NCI-H345 treated with DMSO at 0.1 percent for 48 hours (cell line): ENCODE measurements around the gene KPNA6.

Experiments used
- DNase-seq: peaks from one replicate; lab custom pipeline; 2025; ENCODE audit not compliant: unreplicated experiment; lab: John Stamatoyannopoulos, UW

Gene KPNA6

GRCh38 chr1:32215629-32216480 lies 108.0 kb downstream of the KPNA6 start:
- peak; percentile 18 for DNase-seq

GRCh38 chr1:32216566-32216965 lies 108.7 kb downstream of the KPNA6 start:
- no peak for DNase-seq

GRCh38 chr1:32219022-32219421 lies 111.2 kb downstream of the KPNA6 start:
- DNase-seq: no peak

- no peak for DNase-seq
Observed at GRCh38 chr1:32220746-32221580, 113.1 kb downstream of the KPNA6 start.

GRCh38 chr1:32221581-32221979 lies 113.7 kb downstream of the KPNA6 start:
- DNase-seq: no peak

- peak; percentile 96 for DNase-seq
Observed at GRCh38 chr1:32221980-32222755, 114.3 kb downstream of the KPNA6 start, which contains the start of the genes EIF3I and TMEM234. Gene EIF3I (plus strand): TSS chr1:32222407. CDS start chr1:32222442, 35 bp downstream. Gene TMEM234 (minus strand): TSS chr1:32222353. CDS start chr1:32222322, 31 bp downstream.

- no peak for DNase-seq
Observed at GRCh38 chr1:32223683-32224082, 115.8 kb downstream of the KPNA6 start.

GRCh38 chr1:32224285-32224684 lies 116.4 kb downstream of the KPNA6 start:
- DNase-seq: no peak
